NB4 (cell line): ENCODE measurements around the gene CCDC87.
"Not testable (repeated sequence)": the region's sequence is repeated elsewhere in the genome, so short reads cannot be mapped to it uniquely, and the experiment has no call there.

Experiments
- DNase-seq: peaks from one replicate; pipeline ENCODE4 v3.0.0; 2010; ENCODE audit warnings: low read depth
- H3K4me3 ChIP-seq: one replicate; pipeline ENCODE4 v1.5.1; 2011; ENCODE audit warnings: mild to moderate bottlenecking, low read depth, low read length, moderate library complexity
- MYC ChIP-seq: IDR thresholded peaks from 2 replicates; pipeline ENCODE4 v1.6.1; 2011; ENCODE audit warnings: low read depth, low read length
- POLR2A ChIP-seq: IDR thresholded peaks from 2 replicates; pipeline ENCODE4 v1.6.1; 2011; ENCODE audit warnings: mild to moderate bottlenecking; ENCODE audit not compliant: insufficient read length; ENCODE audit errors: extremely low read depth
- TF ChIP-seq, protein P1 (sequence below): IDR thresholded peaks from one replicate; pipeline ENCODE4 v1.5.1; 2012; ENCODE audit warnings: low read depth, low read length
- TF ChIP-seq, protein P2 (sequence below): IDR thresholded peaks from 2 replicates; pipeline ENCODE4 v1.6.1; 2011; ENCODE audit warnings: low read depth, low read length

The CCDC87 gene

DNA sequence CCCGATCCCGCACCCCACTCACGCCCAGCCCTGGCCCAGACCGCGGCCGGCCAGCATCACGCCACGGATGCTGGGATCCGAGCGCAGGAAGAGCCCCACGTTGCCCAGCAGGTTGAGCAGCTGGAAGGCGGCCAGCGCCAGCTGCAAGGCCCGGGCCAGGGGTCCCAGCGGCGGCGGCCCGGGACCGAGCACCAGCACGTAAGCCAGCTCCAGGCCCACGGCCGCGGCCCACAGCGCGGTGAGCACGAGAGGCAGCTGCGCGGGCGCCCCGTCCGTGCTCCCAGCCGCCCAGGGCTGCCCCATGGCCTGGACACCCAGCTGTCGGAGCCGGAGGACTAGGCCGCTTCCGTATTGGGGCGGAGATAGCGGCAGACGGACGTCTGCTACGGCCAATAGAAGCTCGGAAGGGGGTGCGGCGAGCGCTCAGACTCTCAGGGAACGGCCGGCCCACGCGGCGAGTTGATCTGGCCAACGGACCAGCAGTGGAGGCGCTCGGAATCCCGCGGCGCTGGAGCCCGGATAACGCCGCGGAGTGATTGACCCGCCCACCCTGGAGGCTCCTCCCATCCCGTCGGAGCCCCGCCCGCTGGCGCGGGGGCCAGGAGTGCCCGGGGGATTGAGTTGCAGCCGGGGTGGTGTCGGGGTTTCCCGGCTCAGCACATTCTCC, 47.0 kb downstream of the CCDC87 start, which contains the start of gene ZDHHC24:
Gene ZDHHC24, minus strand, starts transcription at position 348 of the 667 bp plus-strand sequence. Its CDS starts 45 bp downstream, at position 303.
- TF ChIP-seq POLR2A (peak; percentile 75), MYC (peak; percentile 86)
- TF ChIP-seq, protein P1, sequence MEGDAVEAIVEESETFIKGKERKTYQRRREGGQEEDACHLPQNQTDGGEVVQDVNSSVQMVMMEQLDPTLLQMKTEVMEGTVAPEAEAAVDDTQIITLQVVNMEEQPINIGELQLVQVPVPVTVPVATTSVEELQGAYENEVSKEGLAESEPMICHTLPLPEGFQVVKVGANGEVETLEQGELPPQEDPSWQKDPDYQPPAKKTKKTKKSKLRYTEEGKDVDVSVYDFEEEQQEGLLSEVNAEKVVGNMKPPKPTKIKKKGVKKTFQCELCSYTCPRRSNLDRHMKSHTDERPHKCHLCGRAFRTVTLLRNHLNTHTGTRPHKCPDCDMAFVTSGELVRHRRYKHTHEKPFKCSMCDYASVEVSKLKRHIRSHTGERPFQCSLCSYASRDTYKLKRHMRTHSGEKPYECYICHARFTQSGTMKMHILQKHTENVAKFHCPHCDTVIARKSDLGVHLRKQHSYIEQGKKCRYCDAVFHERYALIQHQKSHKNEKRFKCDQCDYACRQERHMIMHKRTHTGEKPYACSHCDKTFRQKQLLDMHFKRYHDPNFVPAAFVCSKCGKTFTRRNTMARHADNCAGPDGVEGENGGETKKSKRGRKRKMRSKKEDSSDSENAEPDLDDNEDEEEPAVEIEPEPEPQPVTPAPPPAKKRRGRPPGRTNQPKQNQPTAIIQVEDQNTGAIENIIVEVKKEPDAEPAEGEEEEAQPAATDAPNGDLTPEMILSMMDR = no peak
- TF ChIP-seq, protein P2, sequence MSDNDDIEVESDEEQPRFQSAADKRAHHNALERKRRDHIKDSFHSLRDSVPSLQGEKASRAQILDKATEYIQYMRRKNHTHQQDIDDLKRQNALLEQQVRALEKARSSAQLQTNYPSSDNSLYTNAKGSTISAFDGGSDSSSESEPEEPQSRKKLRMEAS = peak; percentile 49

DNA sequence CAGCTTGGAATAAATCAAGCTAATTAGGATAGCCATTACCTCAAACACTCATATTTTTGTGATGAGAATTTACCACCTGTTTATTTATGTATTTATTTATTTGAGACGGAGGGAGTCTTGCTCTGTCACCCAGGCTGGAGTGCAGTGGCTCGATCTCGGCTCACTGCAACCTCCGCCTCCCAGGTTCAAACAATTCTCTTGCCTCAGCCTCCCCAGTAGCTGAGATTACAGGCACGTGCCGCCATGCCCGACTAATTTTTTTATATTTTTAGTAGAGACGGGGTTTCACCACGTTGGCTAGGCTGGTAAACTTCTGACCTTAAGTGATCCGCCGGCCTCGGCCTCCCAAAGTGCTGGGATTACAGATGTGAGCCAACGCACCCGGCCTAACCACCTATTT, 47.9 kb downstream of the CCDC87 start:
- not testable (repeated sequence) for DNase-seq
- H3K4me3 ChIP-seq = peak overlapping the region; percentile 67

More for the DNA sequence above, 47.0 kb downstream of the CCDC87 start, which contains the start of gene ZDHHC24:
- peak within 1 kb of the TSS; percentile 67 for H3K4me3 ChIP-seq
- DNase-seq = peak; percentile 97

DNA sequence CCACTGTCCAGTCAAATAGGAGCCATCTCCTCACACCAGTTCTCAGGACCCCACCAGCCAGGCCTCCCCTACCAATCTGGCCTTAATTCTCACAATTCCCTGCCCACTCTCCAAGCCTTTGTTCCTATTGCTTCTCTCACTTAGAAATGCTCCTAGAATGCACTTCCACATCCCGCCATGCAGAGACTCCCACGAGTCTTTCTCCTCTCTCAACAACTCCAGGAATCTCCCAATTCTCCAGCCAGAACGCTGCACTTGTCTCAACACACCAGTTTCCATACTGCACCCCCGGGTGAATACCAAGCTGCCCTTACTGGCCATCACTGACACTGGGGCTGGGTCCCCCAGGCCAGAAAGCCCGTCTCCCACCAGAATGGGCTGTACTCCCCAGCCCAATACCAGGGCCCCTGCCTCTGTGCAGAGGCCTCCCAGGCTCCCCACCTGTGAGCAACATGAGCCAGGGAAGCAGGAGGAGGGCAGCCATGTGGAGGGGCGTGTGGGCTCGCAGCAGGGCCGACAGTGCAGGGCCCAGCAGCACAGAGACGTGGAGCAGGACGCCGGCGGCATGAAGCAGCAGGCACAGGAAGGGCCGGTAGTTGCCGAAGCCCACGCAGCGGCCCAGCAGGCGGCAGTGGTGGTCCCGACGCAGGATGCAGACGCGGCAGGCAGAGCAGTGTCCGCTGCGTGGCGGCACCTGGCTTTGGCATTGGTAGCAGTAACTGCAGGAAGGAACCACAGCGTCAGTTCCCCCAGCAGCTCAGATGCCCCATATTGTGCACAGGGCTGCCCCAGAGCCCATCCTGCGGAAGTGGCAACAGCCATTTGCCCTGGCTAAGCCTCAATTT, 49.4 kb downstream of the CCDC87 start:
- TF ChIP-seq MYC (no peak), POLR2A (no peak)
- TF ChIP-seq, protein P1 = no peak
- TF ChIP-seq, protein P2 = no peak
- no peak for DNase-seq
- H3K4me3 ChIP-seq = no peak overlapping the region

DNA sequence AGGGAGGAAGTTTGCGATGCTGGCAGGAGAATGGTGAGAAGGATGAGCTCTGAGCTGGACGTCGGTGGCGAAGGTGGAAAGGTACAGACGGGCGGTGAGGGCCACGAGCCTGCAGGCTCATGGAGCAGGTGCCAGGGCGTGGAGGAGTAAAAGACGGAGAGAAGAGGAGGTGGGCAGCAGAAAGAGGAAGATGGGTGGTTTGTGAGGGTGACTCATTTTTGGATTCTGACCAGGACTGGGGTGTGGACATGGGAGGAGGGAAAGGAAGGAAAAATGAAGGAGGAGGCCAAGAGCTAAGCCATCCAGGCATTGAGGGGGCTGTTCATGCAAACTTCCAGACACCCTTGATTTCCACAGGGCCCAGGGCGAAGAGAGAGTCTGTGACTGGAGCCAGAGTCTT, 50.5 kb downstream of the CCDC87 start:
- DNase-seq = peak; percentile 37
- TF ChIP-seq, protein P2 = no peak
- TF ChIP-seq POLR2A (no peak), MYC (no peak)
- TF ChIP-seq, protein P1 = no peak
- H3K4me3 ChIP-seq = no peak overlapping the region

DNA sequence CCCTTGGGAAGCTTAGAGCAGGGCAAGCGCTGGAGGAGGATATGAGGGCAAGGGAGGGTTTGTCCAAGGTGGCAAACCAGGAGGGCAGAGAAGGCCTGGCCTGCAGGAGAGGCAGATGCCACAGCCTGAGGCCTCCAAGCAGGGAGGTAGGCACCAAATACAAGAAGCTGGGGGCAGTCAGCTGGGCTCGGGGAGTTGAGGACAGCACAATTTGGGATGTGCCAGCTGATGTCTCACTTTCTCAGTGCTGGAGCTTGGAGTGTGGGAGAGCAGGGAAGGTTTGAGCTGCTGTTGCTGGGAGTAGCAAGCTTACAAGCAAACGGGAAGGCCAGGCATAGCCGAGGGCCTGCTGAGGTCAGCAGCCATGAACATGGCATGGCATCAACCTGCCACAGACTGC, 51.0 kb downstream of the CCDC87 start:
- no peak for DNase-seq
- H3K4me3 ChIP-seq = no peak overlapping the region
- TF ChIP-seq MYC = no peak

DNA sequence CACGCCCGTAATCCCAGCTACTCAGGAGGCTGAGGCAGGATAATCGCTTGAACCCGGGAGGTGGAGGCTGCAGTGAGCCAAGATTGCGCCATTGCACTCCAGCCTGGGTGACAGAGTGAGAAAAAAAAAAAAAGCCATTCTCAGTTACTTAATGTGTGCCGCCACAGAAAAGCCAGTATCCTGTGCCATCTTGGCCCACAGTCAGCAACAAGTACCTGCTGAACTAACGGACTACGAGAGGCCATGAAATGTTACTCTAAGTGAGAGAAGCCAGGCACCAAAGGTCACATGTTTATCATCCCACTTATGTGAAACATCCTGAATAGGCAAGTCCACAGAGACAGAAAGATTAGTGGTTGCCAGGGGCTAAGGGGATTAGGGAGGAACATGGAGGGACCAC, 52.3 kb downstream of the CCDC87 start:
- DNase-seq = peak; percentile 21
- H3K4me3 ChIP-seq = not testable (repeated sequence)
